ENCODE data around the gene DOLPP1. TPM values are rescaled to one million over a fixed set of nuclear protein-coding genes. Genes with fewer than 3 reads are reported as not detected.

Gene DOLPP1
- total RNA-seq, 1 donor from 2014 or later, result 9.5 TPM

DNA sequence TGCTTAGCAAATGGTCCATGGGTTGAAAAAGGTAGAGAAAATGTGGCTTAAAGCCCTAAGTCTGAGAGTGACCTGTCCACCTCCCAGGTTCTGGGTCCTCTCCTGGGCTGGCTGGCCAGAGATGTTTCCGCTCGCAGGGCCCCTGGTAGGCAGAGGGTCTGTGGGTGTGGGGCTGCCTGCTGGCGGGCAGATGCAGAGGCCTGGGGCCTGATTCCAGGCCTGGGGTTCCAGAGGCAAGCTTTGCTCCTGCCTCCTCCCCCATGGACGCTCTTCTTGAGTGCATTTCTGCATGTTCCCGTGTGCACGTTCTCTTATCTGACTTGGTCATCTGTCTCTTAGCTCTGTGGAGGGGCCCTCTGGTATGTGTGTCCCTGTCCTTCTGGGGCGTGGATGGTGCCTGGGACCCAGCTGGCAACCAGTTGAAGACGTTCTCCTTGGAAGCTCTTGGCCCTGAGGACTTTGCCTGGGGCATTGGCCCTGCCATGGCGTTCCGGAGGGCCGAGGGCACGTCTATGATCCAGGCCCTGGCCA, 40.7 kb upstream of the DOLPP1 start:
- Histone ChIP-seq H3K4me3 (no peak overlapping the region), H3K4me1 (peaks cover 15% of the 10 kb centered on the region), H3K36me3 (peaks cover 53% of the 10 kb centered on the region), H3K27ac (no peak overlapping the region), H3K9me3 (no peaks in the 10 kb centered on the region), H3K27me3 (ENCODE audit: low read depth) (no peaks in the 10 kb centered on the region)
- intact Hi-C loops (cut with DNase I), result no loop called here
- TF ChIP-seq, protein P1, sequence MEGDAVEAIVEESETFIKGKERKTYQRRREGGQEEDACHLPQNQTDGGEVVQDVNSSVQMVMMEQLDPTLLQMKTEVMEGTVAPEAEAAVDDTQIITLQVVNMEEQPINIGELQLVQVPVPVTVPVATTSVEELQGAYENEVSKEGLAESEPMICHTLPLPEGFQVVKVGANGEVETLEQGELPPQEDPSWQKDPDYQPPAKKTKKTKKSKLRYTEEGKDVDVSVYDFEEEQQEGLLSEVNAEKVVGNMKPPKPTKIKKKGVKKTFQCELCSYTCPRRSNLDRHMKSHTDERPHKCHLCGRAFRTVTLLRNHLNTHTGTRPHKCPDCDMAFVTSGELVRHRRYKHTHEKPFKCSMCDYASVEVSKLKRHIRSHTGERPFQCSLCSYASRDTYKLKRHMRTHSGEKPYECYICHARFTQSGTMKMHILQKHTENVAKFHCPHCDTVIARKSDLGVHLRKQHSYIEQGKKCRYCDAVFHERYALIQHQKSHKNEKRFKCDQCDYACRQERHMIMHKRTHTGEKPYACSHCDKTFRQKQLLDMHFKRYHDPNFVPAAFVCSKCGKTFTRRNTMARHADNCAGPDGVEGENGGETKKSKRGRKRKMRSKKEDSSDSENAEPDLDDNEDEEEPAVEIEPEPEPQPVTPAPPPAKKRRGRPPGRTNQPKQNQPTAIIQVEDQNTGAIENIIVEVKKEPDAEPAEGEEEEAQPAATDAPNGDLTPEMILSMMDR (IDR thresholded peaks at IDR 0.05), result no peak
- no peak for DNase-seq
- no peak for ATAC-seq

DNA sequence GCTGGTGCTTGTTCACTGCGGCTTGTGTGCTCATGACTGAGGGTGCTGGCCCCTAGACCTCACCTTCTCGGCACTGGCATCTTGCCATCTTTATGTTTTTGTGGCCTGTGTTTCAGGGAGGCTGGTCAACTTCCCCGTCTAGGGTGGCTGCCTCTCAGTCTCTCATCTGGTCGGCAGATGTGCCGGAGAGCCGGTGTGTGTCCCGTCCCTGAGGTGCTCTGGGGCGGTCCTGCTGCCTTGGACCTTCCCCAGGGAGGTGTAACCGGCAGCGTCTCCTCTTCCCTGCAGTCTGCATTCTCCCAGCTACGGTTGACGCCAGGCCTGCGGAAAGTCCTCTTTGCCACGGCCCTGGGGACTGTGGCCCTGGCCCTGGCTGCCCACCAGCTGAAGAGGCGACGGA, 38.9 kb upstream of the DOLPP1 start:
- H3K9me3 ChIP-seq, result no peaks in the 10 kb centered on the region
- intact Hi-C loops (cut with DNase I), result no loop called here
- ATAC-seq, result no peak
- no peaks in the 10 kb centered on the region for H3K27me3 ChIP-seq (ENCODE audit: low read depth)
- DNase-seq, result no peak
- peaks cover 71% of the 10 kb centered on the region for H3K36me3 ChIP-seq
- no peak overlapping the region for H3K27ac ChIP-seq
- H3K4me1 ChIP-seq, result peaks cover 15% of the 10 kb centered on the region
- H3K4me3 ChIP-seq, result no peak overlapping the region
- TF ChIP-seq, protein P1 (IDR thresholded peaks at IDR 0.05), result no peak

DNA sequence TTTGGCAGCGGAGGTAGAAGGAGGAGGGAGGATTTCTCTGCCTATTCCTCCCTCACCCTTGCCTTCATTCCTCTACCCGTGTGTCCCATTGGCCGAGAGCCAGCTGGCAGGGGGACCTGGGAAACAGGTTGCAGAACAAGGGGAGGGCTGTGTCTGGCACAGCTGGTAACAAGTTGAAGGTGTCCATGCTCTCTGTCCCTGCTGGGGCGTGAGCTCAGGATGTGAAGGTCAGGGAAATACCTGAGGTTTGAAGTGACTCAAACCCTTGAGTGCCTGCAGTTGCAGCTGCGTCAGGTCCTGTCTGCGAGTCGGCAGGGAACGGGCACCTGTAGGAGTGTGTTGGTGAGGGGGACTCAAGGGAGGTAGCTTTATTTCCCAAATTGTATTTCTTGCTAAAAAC, 28.3 kb upstream of the DOLPP1 start:
- DNase-seq (peak; percentile 87), ATAC-seq (peak; percentile 94)
- Histone ChIP-seq H3K9me3 (no peaks in the 10 kb centered on the region), H3K27ac (no peak overlapping the region), H3K36me3 (peaks cover 83% of the 10 kb centered on the region), H3K4me1 (no peaks in the 10 kb centered on the region), H3K4me3 (no peak overlapping the region), H3K27me3 (ENCODE audit: low read depth) (no peaks in the 10 kb centered on the region)
- intact Hi-C loops (cut with DNase I), result no loop called here
- TF ChIP-seq, protein P1 (IDR thresholded peaks at IDR 0.05), result no peak

DNA sequence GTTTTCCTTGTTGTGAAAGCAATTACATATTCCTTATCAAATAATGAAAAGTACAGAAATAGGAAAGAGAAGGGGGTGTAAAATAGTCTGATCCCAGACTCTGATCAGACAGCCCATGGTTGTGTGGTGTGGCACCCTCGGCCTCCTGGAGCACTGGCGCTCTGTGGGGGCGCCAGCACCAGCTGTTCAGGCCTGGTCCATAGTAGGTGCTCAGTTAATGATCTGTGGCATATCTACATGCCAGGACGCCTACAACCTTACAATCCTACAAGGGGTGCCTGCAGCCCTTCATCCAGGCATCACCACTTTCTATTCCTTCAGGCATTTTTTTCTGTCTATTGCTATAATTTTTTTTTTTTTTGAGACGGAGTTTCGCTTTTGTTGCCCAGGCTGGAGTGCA, 27.9 kb upstream of the DOLPP1 start:
- H3K27ac ChIP-seq, result no peak overlapping the region
- ATAC-seq (peak in 1 of 2 donors; percentile 16), DNase-seq (no peak)
- H3K9me3 ChIP-seq, result no peaks in the 10 kb centered on the region
- no peaks in the 10 kb centered on the region for H3K4me1 ChIP-seq
- H3K4me3 ChIP-seq, result no peak overlapping the region
- H3K27me3 ChIP-seq (ENCODE audit: low read depth), result no peaks in the 10 kb centered on the region
- intact Hi-C loops (cut with DNase I), result no loop called here
- peaks cover 79% of the 10 kb centered on the region for H3K36me3 ChIP-seq
- TF ChIP-seq, protein P1 (IDR thresholded peaks at IDR 0.05), result no peak

DNA sequence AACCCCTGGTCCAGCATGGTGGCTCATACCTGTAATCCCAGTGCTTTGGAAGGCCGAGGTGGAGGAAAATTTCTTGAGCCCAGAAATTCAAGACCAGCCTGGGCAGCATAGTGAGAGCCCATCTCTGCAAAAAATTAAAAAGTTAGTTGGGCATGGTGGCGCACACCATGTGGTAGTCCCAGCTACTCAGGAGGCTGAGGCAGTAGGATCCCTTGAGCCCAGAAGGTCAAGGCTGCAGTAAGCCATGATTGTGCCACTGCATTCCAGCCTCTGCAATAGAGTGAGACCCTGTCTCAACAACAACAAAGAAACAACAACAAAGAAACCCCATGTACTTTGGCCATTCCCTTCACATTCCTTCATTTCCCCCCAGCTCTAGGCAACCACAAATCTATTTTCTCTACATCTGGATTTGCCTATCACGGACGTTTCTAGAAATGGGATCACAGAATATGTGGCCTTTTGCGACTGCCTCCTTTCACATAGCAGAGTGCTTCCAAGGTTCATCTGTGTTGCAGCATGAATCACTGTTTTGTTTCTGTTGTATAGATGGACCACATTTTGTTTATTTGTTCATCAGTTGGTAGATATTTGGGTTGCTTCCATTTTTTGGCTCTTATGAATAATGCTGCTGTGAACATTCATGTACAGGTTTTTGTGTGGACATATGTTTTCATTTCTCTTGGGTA, 26.6 kb upstream of the DOLPP1 start:
- ATAC-seq, result no peak
- intact Hi-C loops (cut with DNase I), result no loop called here
- Histone ChIP-seq H3K27me3 (ENCODE audit: low read depth) (no peaks in the 10 kb centered on the region), H3K27ac (no peak overlapping the region), H3K4me3 (no peak overlapping the region), H3K36me3 (peaks cover 71% of the 10 kb centered on the region), H3K4me1 (no peaks in the 10 kb centered on the region), H3K9me3 (no peaks in the 10 kb centered on the region)
- no peak for DNase-seq
- TF ChIP-seq, protein P1 (IDR thresholded peaks at IDR 0.05), result no peak
